B cell (primary cell): ENCODE data around the gene MACO1. TPM values are rescaled to one million over a fixed set of nuclear protein-coding genes. Genes with fewer than 3 reads are reported as not detected.

ENCODE experiments used
- ATAC-seq: fragments of 200-7000 bp; cut with Tn5 transposase; one replicate; pipeline ENCODE4 v1.10.0; 2021; ENCODE audit warnings: low read depth, mild to moderate bottlenecking, moderate number of reproducible peaks, moderate library complexity
- CTCF ChIA-PET: fragments of 350-600 bp; sonication (Branson Sonifier 250); formaldehyde crosslinking; loops from one replicate; lab custom pipeline; 2021; ENCODE audit warnings: antibody characterized with exemption, inconsistent platforms; lab: Charles Lee
- POLR2A ChIA-PET: fragments of 350-600 bp; sonication (Branson Sonifier 250); formaldehyde crosslinking; loops from one replicate; lab custom pipeline; 2021; ENCODE audit warnings: antibody characterized with exemption; lab: Charles Lee
- DNase-seq: peaks from one replicate; pipeline ENCODE4 v3.0.0; 2013
- H2AFZ ChIP-seq: 2 replicates; pipeline ENCODE4 v1.6.1; 2012; ENCODE audit warnings: mild to moderate bottlenecking, low read depth, low read length; ENCODE audit not compliant: insufficient read depth, poor library complexity, severe bottlenecking
- H3K27ac ChIP-seq, 2 donors: 1 replicate in 1 of 2; 2 replicates in 1 of 2; pipeline ENCODE4 v1.5.1; 2012 to 2013; ENCODE audit warnings: low read length in 2 of 2, mild to moderate bottlenecking in 2 of 2, moderate library complexity in 1 of 2
- H3K27me3 ChIP-seq, 4 experiments: fragments of 200-600 bp in 1 of 4; sonication (generic) in 1 of 4; replicated peaks in 1 of 4; 1 replicate in 2 of 4; 2 replicates in 2 of 4; pipeline versions ENCODE4 v1.6.1 to v1.7.0; 2013 to 2016; ENCODE audit warnings: low read length in 3 of 4, mild to moderate bottlenecking in 2 of 4, mixed read lengths in 1 of 4, moderate library complexity in 1 of 4; ENCODE audit not compliant: insufficient read depth in 4 of 4, control insufficient read depth in 3 of 4; ENCODE audit errors: control extremely low read depth in 1 of 4
- H3K36me3 ChIP-seq, 2 experiments: replicated peaks in 1 of 2; 1 replicate in 1 of 2; 2 replicates in 1 of 2; pipeline versions ENCODE4 v1.6.1 to v1.7.1; 2013; ENCODE audit warnings: low read length in 1 of 2; ENCODE audit not compliant: insufficient read depth in 2 of 2, control insufficient read depth in 1 of 2; ENCODE audit errors: control extremely low read depth in 1 of 2, extremely low read depth in 1 of 2
- H3K4me1 ChIP-seq, 2 donors: fragments of 200-600 bp in 1 of 2; sonication (generic) in 1 of 2; 1 replicate in 1 of 2; 2 replicates in 1 of 2; pipeline versions ENCODE4 v1.5.1 to v1.6.1; 2013 to 2017; ENCODE audit warnings: low read length in 2 of 2; ENCODE audit not compliant: control insufficient read depth in 2 of 2, insufficient read depth in 2 of 2
- H3K4me2 ChIP-seq: replicated peaks from 2 replicates; pipeline ENCODE3; 2012; ENCODE audit warnings: mild to moderate bottlenecking, low read depth, low read length; ENCODE audit not compliant: poor library complexity, severe bottlenecking
- H3K4me3 ChIP-seq, 5 experiments: fragments of 200-600 bp in 1 of 5; sonication (generic) in 1 of 5; 1 replicate in 3 of 5; 2 replicates in 2 of 5; pipeline versions ENCODE4 v1.5.1 to v1.7.0; 2011 to 2016; ENCODE audit warnings: low read length in 4 of 5, mild to moderate bottlenecking in 4 of 5, low read depth in 2 of 5, control low read depth in 1 of 5, moderate library complexity in 1 of 5; ENCODE audit not compliant: insufficient read depth in 1 of 5; ENCODE audit errors: control extremely low read depth in 1 of 5, extremely low read depth in 1 of 5
- H3K79me2 ChIP-seq: fragments of 200-600 bp; sonication (generic); one replicate; pipeline ENCODE4 v1.6.0; 2016; ENCODE audit warnings: low read length; ENCODE audit not compliant: control insufficient read depth, insufficient read depth
- H3K9ac ChIP-seq: fragments of 200-600 bp; sonication (generic); 2 replicates; pipeline ENCODE4 v1.6.1; 2017; ENCODE audit warnings: mild to moderate bottlenecking, low read length, moderate library complexity
- H3K9me3 ChIP-seq, 3 donors: one replicate each; pipeline versions ENCODE4 v1.6.1 to v1.7.1; 2013; ENCODE audit warnings: low read length in 2 of 3; ENCODE audit not compliant: control insufficient read depth in 2 of 3, insufficient read depth in 1 of 3; ENCODE audit errors: control extremely low read depth in 1 of 3
- H4K20me1 ChIP-seq: 2 replicates; pipeline ENCODE4 v1.6.0; 2012; ENCODE audit warnings: mild to moderate bottlenecking, low read length; ENCODE audit not compliant: insufficient read depth, control insufficient read depth, poor library complexity, severe bottlenecking
- H3K27ac Mint-ChIP-seq: one replicate; pipeline ENCODE4 v1.8.0; 2021; ENCODE audit warnings: mixed read lengths
- H3K27me3 Mint-ChIP-seq: one replicate; pipeline ENCODE4 v1.8.0; 2021; ENCODE audit warnings: mixed read lengths
- H3K4me1 Mint-ChIP-seq: one replicate; pipeline ENCODE4 v1.8.0; 2021; ENCODE audit warnings: mixed read lengths
- H3K4me3 Mint-ChIP-seq: one replicate; pipeline ENCODE4 v1.8.0; 2021; ENCODE audit warnings: mixed read lengths
- H3K9me3 Mint-ChIP-seq: one replicate; pipeline ENCODE4 v1.8.0; 2022; ENCODE audit warnings: mixed read lengths; ENCODE audit not compliant: insufficient read depth
- CTCF ChIP-seq: fragments of 200-600 bp; IDR thresholded peaks from one replicate; pipeline ENCODE4 v1.8.0; 2022; ENCODE audit warnings: antibody characterized with exemption, mild to moderate bottlenecking
- EZH2 ChIP-seq: IDR thresholded peaks from 2 replicates; pipeline ENCODE4 v1.6.1; 2012; ENCODE audit warnings: borderline replicate concordance, low read depth, mild to moderate bottlenecking, moderate library complexity, low read length; ENCODE audit not compliant: insufficient read depth, poor library complexity, severe bottlenecking
- WGBS: methylation state at CpG from one replicate; pipeline ENCODE4 v1.1.5; 2013; ENCODE audit warnings: missing lambda C conversion rate; ENCODE audit not compliant: insufficient coverage; 5-methylcytosine and 5-hydroxymethylcytosine counted together
- intact Hi-C: fragments of 100-400 bp; cut with micrococcal nuclease; formaldehyde crosslinking; loops from one replicate; pipeline ENCODE4 v1.10.0; 2022
- polyA plus RNA-seq: library from polyadenylated mRNA; depleted of rRNA; stranded (reverse); fragments of >200 nt; gene quantifications from 2 replicates; pipeline ENCODE4 v1.2.3, GENCODE V29; 2012
- total RNA-seq, 2 donors: library from RNA; stranded (reverse); fragments of 120-200 nt in 1 of 2; gene quantifications; 1 replicate in 1 of 2; 2 replicates in 1 of 2; pipeline versions ENCODE4 v1.2.3 to v1.2.4, GENCODE V29; 2013 to 2022

MACO1 gene
- total and polyA plus RNA-seq, 2 donors (not counting 1 experiment from before 2014, with no cell fraction given), result 4.9 to 21.2 TPM

GRCh38 chr1:25530186-25531081 lies 99.7 kb downstream of the MACO1 start:
- no peaks in the 10 kb centered on the region for H3K9me3 Mint-ChIP-seq
- no peak overlapping the region for H3K27ac Mint-ChIP-seq
- no peaks in the 10 kb centered on the region for H3K4me1 Mint-ChIP-seq
- H4K20me1 ChIP-seq, result no peaks in the 10 kb centered on the region
- no peak overlapping the region for H3K4me3 ChIP-seq
- H3K4me3 Mint-ChIP-seq, result no peak overlapping the region
- ChIA-PET POLR2A (no interaction called here), CTCF (no interaction called here)
- H3K4me1 ChIP-seq, result no peaks in the 10 kb centered on the region
- H3K27me3 ChIP-seq, result peaks cover 0 to 5% (median 0%) of the 10 kb centered on the region in 4 experiments
- no peak overlapping the region for H3K27ac ChIP-seq
- 96% methylated on average over 16 of the region's 22 CpGs for WGBS
- no peaks in the 10 kb centered on the region for H3K79me2 ChIP-seq
- no peak overlapping the region for H2AFZ ChIP-seq
- H3K4me2 ChIP-seq, result no peak overlapping the region
- TF ChIP-seq EZH2, result no peak
- no peak for TF ChIP-seq CTCF
- no peak for ATAC-seq
- intact Hi-C loops, result no loop called here
- no peaks in the 10 kb centered on the region for H3K9me3 ChIP-seq
- no peak for DNase-seq
- no peak overlapping the region for H3K9ac ChIP-seq
- H3K36me3 ChIP-seq, result no peaks in the 10 kb centered on the region
- H3K27me3 Mint-ChIP-seq, result peaks cover 6% of the 10 kb centered on the region

GRCh38 chr1:25531082-25531461 lies 100.4 kb downstream of the MACO1 start:
- no peaks in the 10 kb centered on the region for H3K9me3 ChIP-seq
- Mint-ChIP-seq H3K9me3 (no peaks in the 10 kb centered on the region), H3K27ac (no peak overlapping the region), H3K4me3 (no peak overlapping the region), H3K27me3 (peaks cover 4% of the 10 kb centered on the region), H3K4me1 (no peaks in the 10 kb centered on the region)
- POLR2A ChIA-PET, result no interaction called here
- no peak overlapping the region for H3K4me2 ChIP-seq
- no peaks in the 10 kb centered on the region for H3K4me1 ChIP-seq
- no peaks in the 10 kb centered on the region for H4K20me1 ChIP-seq
- no peak overlapping the region for H2AFZ ChIP-seq
- CTCF ChIA-PET, result no interaction called here
- 91% methylated on average over 9 of the region's 11 CpGs for WGBS
- no peak overlapping the region for H3K9ac ChIP-seq
- H3K4me3 ChIP-seq, result no peak overlapping the region
- H3K79me2 ChIP-seq, result no peaks in the 10 kb centered on the region
- H3K27me3 ChIP-seq, result peaks cover 0 to 5% (median 0%) of the 10 kb centered on the region in 4 experiments
- ATAC-seq (no peak), DNase-seq (no peak)
- TF ChIP-seq EZH2 (no peak), CTCF (no peak)
- no peak overlapping the region for H3K27ac ChIP-seq
- no peaks in the 10 kb centered on the region for H3K36me3 ChIP-seq
- intact Hi-C loops, result no loop called here
